ENCODE data around the gene NSMCE1.

The NSMCE1 gene

GRCh38 chr16:27246439-27246838, 22.1 kb downstream of the NSMCE1 start:
- TF ChIP-seq CTCF (IDR thresholded peaks at IDR 0.05; ENCODE audit: borderline replicate concordance, insufficient read depth, low read depth, low read length), result no peak

GRCh38 chr16:27245276-27246172, 23.0 kb downstream of the NSMCE1 start:
- no peak for TF ChIP-seq CTCF (IDR thresholded peaks at IDR 0.05; ENCODE audit: borderline replicate concordance, insufficient read depth, low read depth, low read length)
- H3K4me3 ChIP-seq (ENCODE audit: low read depth, low read length), result no peak overlapping the region

More at GRCh38 chr16:27246439-27246838, 22.1 kb downstream of the NSMCE1 start:
- no peak overlapping the region for H3K4me3 ChIP-seq (ENCODE audit: low read depth, low read length)

GRCh38 chr16:27244363-27244755, 24.2 kb downstream of the NSMCE1 start:
- no peak for TF ChIP-seq CTCF (IDR thresholded peaks at IDR 0.05; ENCODE audit: borderline replicate concordance, insufficient read depth, low read depth, low read length)
- no peak overlapping the region for H3K4me3 ChIP-seq (ENCODE audit: low read depth, low read length)

- H3K4me3 ChIP-seq (ENCODE audit: low read depth, low read length), result no peak overlapping the region
- TF ChIP-seq CTCF (IDR thresholded peaks at IDR 0.05; ENCODE audit: borderline replicate concordance, insufficient read depth, low read depth, low read length), result no peak
Observed at GRCh38 chr16:27243725-27244362, 24.7 kb downstream of the NSMCE1 start.

- H3K4me3 ChIP-seq (ENCODE audit: low read depth, low read length), result no peak overlapping the region
- TF ChIP-seq CTCF (IDR thresholded peaks at IDR 0.05; ENCODE audit: borderline replicate concordance, insufficient read depth, low read depth, low read length), result no peak
Observed at GRCh38 chr16:27242868-27243590, 25.5 kb downstream of the NSMCE1 start.

- H3K4me3 ChIP-seq (ENCODE audit: low read depth, low read length), result no peak overlapping the region
- no peak for TF ChIP-seq CTCF (IDR thresholded peaks at IDR 0.05; ENCODE audit: borderline replicate concordance, insufficient read depth, low read depth, low read length)
Observed at GRCh38 chr16:27242398-27242797, 26.2 kb downstream of the NSMCE1 start.

All from GM12875 (cell line).